PC-3 (cell line): ENCODE results near the gene ALG12. TPM values are rescaled to one million over a fixed set of nuclear protein-coding genes. Genes with fewer than 3 reads are reported as not detected.

Experiments used
- ATAC-seq: fragments of 200-7000 bp; cut with Tn5 transposase; 2 replicates; pipeline ENCODE4 v1.9.1; 2020; ENCODE audit warnings: mild to moderate bottlenecking, moderate library complexity
- BruUV-seq: library from RNA; stranded (reverse); fragments of 400-500 nt; replicated peaks from 2 replicates; lab custom pipeline; 2021; lab: Mats Ljungman, UMichigan
- CTCF ChIA-PET: fragments of 300-600 bp; sonication (Branson Sonifier 250); formaldehyde crosslinking; loops from one replicate; lab custom pipeline; 2022; ENCODE audit warnings: antibody characterized with exemption; lab: Charles Lee
- POLR2A ChIA-PET: fragments of 300-600 bp; sonication (Branson Sonifier 250); formaldehyde crosslinking; loops from one replicate; lab custom pipeline; 2022; ENCODE audit warnings: antibody characterized with exemption; ENCODE audit not compliant: unreplicated experiment; lab: Charles Lee
- DNase-seq: peaks from one replicate; pipeline ENCODE4 v3.0.0-alpha.2; 2015
- H2AFZ ChIP-seq: fragments of 300-600 bp; sonication (generic); 2 replicates; pipeline ENCODE4 v1.6.0; 2016; ENCODE audit warnings: antibody characterized with exemption, low read length
- H3F3A ChIP-seq: fragments of 300-600 bp; sonication (generic); one replicate; pipeline ENCODE4 v1.6.0; 2017; ENCODE audit warnings: antibody characterized with exemption, low read length, control low read depth, mild to moderate bottlenecking; ENCODE audit not compliant: unreplicated experiment
- H3K27ac ChIP-seq: fragments of 300-600 bp; sonication (generic); 2 replicates; pipeline ENCODE4 v1.5.1; 2016; ENCODE audit warnings: mild to moderate bottlenecking, low read length
- H3K27me3 ChIP-seq: fragments of 300-600 bp; sonication (generic); 2 replicates; pipeline ENCODE4 v1.6.1; 2016; ENCODE audit warnings: low read length, mixed read lengths
- H3K36me3 ChIP-seq: fragments of 300-600 bp; sonication (generic); 2 replicates; pipeline ENCODE4 v1.6.1; 2016; ENCODE audit warnings: low read depth, mixed run types, low read length, mixed read lengths
- H3K4me1 ChIP-seq: fragments of 300-600 bp; sonication (generic); 2 replicates; pipeline ENCODE4 v1.5.1; 2016; ENCODE audit warnings: low read length; ENCODE audit not compliant: insufficient read depth
- H3K4me2 ChIP-seq: fragments of 300-600 bp; sonication (generic); 2 replicates; pipeline ENCODE4 v1.6.0; 2016; ENCODE audit warnings: low read length
- H3K4me3 ChIP-seq: fragments of 300-600 bp; sonication (generic); 2 replicates; pipeline ENCODE4 v1.5.1; 2016; ENCODE audit warnings: mild to moderate bottlenecking, low read length, mixed read lengths
- H3K79me2 ChIP-seq: fragments of 300-600 bp; sonication (generic); 2 replicates; pipeline ENCODE4 v1.6.1; 2017; ENCODE audit warnings: low read length, mixed read lengths
- H3K9ac ChIP-seq: fragments of 300-600 bp; sonication (generic); 2 replicates; pipeline ENCODE4 v1.6.0; 2016; ENCODE audit warnings: mild to moderate bottlenecking, low read length
- H3K9me2 ChIP-seq: fragments of 300-600 bp; sonication (generic); replicated peaks from 2 replicates; pipeline ENCODE4 v1.6.1; 2016; ENCODE audit warnings: mixed run types, low read length, mixed read lengths
- H3K9me3 ChIP-seq: fragments of 300-600 bp; sonication (generic); 2 replicates; pipeline ENCODE4 v1.6.1; 2016; ENCODE audit warnings: low read length, mixed read lengths
- H4K20me1 ChIP-seq: fragments of 300-600 bp; sonication (generic); 2 replicates; pipeline ENCODE4 v1.6.1; 2016; ENCODE audit warnings: low read length, mixed read lengths
- EZH2 ChIP-seq: fragments of 300-600 bp; sonication (generic); IDR thresholded peaks from one replicate; pipeline ENCODE4 v1.6.1; 2017; ENCODE audit warnings: antibody characterized with exemption, mild to moderate bottlenecking, low read length; ENCODE audit not compliant: unreplicated experiment
- EZH2phosphoT487 ChIP-seq: fragments of 300-600 bp; sonication (generic); IDR thresholded peaks from 2 replicates; pipeline ENCODE4 v1.6.1; 2018; ENCODE audit warnings: mild to moderate bottlenecking, antibody characterized with exemption, low read length, borderline replicate concordance
- intact Hi-C: fragments of 100-400 bp; cut with micrococcal nuclease; formaldehyde crosslinking; loops from 2 replicates; pipeline ENCODE4 v1.9.0; 2023
- total RNA-seq: library from RNA; depleted of rRNA; stranded (reverse); fragments of >200 nt; gene quantifications from 2 replicates; pipeline ENCODE4 v1.2.3, GENCODE V29; 2014
- TF ChIP-seq, protein P1 (sequence below): fragments of 300-600 bp; sonication (generic); conservative IDR thresholded peaks from 2 replicates; pipeline ENCODE4 v1.5.1; 2017; ENCODE audit warnings: antibody characterized with exemption, low read depth, mild to moderate bottlenecking, low read length

Gene ALG12
- total RNA-seq, 1 experiment from 2014 or later: 12.1 TPM

DNA sequence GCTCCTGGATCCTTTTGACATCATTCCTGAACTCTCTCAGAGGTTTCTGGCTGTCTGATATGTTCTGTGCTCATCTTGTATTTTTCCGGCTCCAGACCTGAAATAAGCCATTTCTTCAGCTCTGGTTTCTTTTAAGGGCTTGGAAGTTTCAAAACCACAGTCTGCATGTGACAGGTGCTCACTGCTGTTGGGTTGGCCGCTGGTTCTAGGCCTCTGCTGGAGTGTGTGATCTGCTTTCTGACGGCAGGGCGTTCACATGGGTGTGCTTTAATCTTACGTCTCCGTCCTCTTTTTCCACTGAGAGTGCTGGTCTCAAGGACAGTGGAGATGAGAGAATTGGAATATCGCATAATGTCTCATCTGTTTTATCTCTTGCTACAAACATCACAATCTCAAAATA lies 54.3 kb downstream of the ALG12 start:
- Histone ChIP-seq H3K27me3 (no peaks in the 10 kb centered on the region), H3F3A (no peaks in the 10 kb centered on the region), H3K4me3 (no peak overlapping the region), H3K9me2 (no peaks in the 10 kb centered on the region), H3K79me2 (peaks cover 96% of the 10 kb centered on the region), H3K4me1 (no peaks in the 10 kb centered on the region), H3K27ac (no peak overlapping the region), H2AFZ (no peak overlapping the region), H3K36me3 (peaks cover 13% of the 10 kb centered on the region; the same call in 1 of the 2 replicates), H3K4me2 (no peak overlapping the region), H4K20me1 (0 out of 2 replicates have a peak, but pooled peaks cover 7% of the 10 kb centered on the region), H3K9ac (no peak overlapping the region), H3K9me3 (no peaks in the 10 kb centered on the region)
- TF ChIP-seq EZH2phosphoT487 (no peak), EZH2 (no peak)
- TF ChIP-seq, protein P1, sequence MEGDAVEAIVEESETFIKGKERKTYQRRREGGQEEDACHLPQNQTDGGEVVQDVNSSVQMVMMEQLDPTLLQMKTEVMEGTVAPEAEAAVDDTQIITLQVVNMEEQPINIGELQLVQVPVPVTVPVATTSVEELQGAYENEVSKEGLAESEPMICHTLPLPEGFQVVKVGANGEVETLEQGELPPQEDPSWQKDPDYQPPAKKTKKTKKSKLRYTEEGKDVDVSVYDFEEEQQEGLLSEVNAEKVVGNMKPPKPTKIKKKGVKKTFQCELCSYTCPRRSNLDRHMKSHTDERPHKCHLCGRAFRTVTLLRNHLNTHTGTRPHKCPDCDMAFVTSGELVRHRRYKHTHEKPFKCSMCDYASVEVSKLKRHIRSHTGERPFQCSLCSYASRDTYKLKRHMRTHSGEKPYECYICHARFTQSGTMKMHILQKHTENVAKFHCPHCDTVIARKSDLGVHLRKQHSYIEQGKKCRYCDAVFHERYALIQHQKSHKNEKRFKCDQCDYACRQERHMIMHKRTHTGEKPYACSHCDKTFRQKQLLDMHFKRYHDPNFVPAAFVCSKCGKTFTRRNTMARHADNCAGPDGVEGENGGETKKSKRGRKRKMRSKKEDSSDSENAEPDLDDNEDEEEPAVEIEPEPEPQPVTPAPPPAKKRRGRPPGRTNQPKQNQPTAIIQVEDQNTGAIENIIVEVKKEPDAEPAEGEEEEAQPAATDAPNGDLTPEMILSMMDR: no peak
- BruUV-seq: no TSS peak
- ChIA-PET POLR2A (no interaction called here), CTCF (no interaction called here)
- intact Hi-C loops: no loop called here
- no peak for DNase-seq
- ATAC-seq: no peak

DNA sequence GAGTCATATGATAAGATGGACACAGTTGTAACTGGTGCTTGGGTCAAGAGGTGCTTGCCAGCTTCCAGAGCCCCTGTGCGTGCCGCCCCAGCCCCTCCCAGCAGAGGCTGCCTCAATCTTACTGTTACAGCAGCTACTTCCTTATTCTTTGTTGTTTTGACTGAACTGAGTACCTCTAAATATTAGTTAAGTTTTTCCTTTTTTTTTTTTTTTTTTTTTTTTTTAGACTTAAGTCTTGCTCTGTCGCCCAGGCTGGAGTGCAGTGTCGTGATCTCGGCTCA lies 55.8 kb downstream of the ALG12 start:
- no peak for DNase-seq
- Histone ChIP-seq H3K9me3 (no peaks in the 10 kb centered on the region), H3K27me3 (no peaks in the 10 kb centered on the region), H2AFZ (no peak overlapping the region), H3K4me1 (no peaks in the 10 kb centered on the region), H3K9ac (no peak overlapping the region), H4K20me1 (0 out of 2 replicates have a peak, but pooled peaks cover 7% of the 10 kb centered on the region), H3F3A (no peaks in the 10 kb centered on the region), H3K79me2 (peaks cover 97% of the 10 kb centered on the region), H3K4me2 (no peak overlapping the region), H3K4me3 (no peak overlapping the region), H3K36me3 (peaks cover 6% of the 10 kb centered on the region; the same call in 1 of the 2 replicates), H3K9me2 (no peaks in the 10 kb centered on the region), H3K27ac (no peak overlapping the region)
- POLR2A ChIA-PET: no interaction called here
- ATAC-seq: no peak
- CTCF ChIA-PET: interaction anchor here (0.7 kb wide), 1 partner anchor 105 kb away, joined by 3 read pairs; no protein-coding TSS in a partner anchor
- intact Hi-C loops: no loop called here
- no TSS peak for BruUV-seq
- TF ChIP-seq, protein P1: no peak
- TF ChIP-seq EZH2 (no peak), EZH2phosphoT487 (no peak)

DNA sequence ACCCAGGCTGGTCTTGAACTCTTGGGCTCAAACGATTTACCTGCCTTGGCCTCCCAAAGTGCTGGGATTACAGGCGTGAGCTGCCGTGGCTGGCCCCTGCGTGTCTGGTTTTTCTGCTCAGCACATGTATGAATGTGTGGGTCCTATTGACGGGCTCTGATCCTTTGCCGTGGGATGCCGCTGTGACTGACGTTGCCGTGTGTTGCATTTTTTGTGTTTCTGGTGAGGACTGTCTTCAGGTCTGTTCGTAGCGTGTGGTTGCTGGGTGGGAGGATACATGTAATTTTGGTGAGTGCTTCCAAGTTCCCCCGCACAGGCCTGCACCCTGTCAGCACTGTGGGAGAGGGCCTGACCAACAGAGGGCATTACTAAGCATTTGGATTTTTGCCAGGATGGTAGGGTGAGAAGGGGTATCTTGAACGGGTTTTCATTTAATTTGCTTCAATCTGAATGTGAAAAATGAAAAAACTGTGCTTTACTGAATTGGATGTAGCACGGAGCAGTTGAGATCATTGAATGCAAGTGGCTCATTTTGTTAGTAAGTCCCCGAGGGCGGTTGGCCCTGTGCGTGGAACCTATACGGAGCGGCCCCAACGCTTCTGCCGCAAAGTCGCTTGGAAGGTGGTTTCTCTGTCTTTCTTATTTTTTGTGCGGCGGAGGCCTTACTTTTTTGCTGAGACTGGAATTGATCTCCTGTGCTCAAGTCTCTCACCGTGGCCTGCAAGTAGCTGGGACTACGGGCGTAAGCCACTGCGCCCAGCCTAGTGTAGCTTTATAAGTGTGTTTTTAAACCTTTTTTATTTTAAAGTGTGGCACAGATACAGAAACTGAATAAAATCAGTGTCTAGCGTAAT lies 56.4 kb downstream of the ALG12 start:
- ChIA-PET POLR2A (no interaction called here), CTCF (interaction anchor here (0.7 kb wide), 1 partner anchor 104 kb away, joined by 3 read pairs; no protein-coding TSS in a partner anchor)
- ATAC-seq (no peak), DNase-seq (no peak)
- no peaks in the 10 kb centered on the region for H3K4me1 ChIP-seq
- no peak overlapping the region for H3K9ac ChIP-seq
- H3K9me3 ChIP-seq: no peaks in the 10 kb centered on the region
- H3K9me2 ChIP-seq: no peaks in the 10 kb centered on the region
- H3K36me3 ChIP-seq: peaks cover 5% of the 10 kb centered on the region
- no peak overlapping the region for H3K27ac ChIP-seq
- no peak overlapping the region for H2AFZ ChIP-seq
- no TSS peak for BruUV-seq
- intact Hi-C loops: no loop called here
- H4K20me1 ChIP-seq: 0 out of 2 replicates have a peak, but pooled peaks cover 9% of the 10 kb centered on the region
- H3K79me2 ChIP-seq: peaks cover 97% of the 10 kb centered on the region
- H3K4me3 ChIP-seq: no peak overlapping the region
- no peaks in the 10 kb centered on the region for H3F3A ChIP-seq
- no peaks in the 10 kb centered on the region for H3K27me3 ChIP-seq
- TF ChIP-seq EZH2phosphoT487: no peak
- TF ChIP-seq, protein P1: no peak
- TF ChIP-seq EZH2: no peak
- H3K4me2 ChIP-seq: no peak overlapping the region
